M059J (cell line): ENCODE measurements around the gene DHX16. TPM values are rescaled to one million over a fixed set of nuclear protein-coding genes. Genes with fewer than 3 reads are reported as not detected.

Source experiments
- DNase-seq: peaks from one replicate; pipeline ENCODE4 v3.0.0-alpha.2; 2012; ENCODE audit warnings: low read depth
- total RNA-seq: library from RNA; depleted of rRNA; stranded (reverse); fragments of >200 nt; shearing (Covaris generic); gene quantifications from 2 replicates; pipeline ENCODE4 v1.2.3, GENCODE V29; 2014; rRNA removed

DHX16 gene
- total RNA-seq, 1 experiment from 2014 or later = 64.8 TPM

GRCh38 chr6:30610065-30610464 lies 62.7 kb downstream of the DHX16 start:
- DNase-seq = no peak

GRCh38 chr6:30603961-30604360 lies 68.8 kb downstream of the DHX16 start:
- no peak for DNase-seq

Other genes with a start within 250 kb of the DHX16 start
- gene HLA-E, start 183.5 kb downstream of the DHX16 start, total RNA-seq = 643 and 778 TPM in 2 replicates
- 45.4 and 57.4 TPM in 2 replicates for gene GNL1, start 116.5 kb downstream of the DHX16 start, total RNA-seq
- gene PRR3, start 115.7 kb downstream of the DHX16 start, total RNA-seq = 21.2 and 45.8 TPM in 2 replicates
- 56.3 and 95.3 TPM in 2 replicates for gene ABCF1, start 101.6 kb downstream of the DHX16 start, total RNA-seq
- 17.9 and 28.8 TPM in 2 replicates for gene PPP1R10, start 55.8 kb downstream of the DHX16 start, total RNA-seq
- gene MRPS18B, start 55.2 kb downstream of the DHX16 start, total RNA-seq = 85.5 and 108 TPM in 2 replicates
- 13.2 and 22.2 TPM in 2 replicates for gene ATAT1, start 46.1 kb downstream of the DHX16 start, total RNA-seq
- gene C6orf136, start 25.9 kb downstream of the DHX16 start, total RNA-seq = 9.1 and 12.2 TPM in 2 replicates
- gene PPP1R18, start 13.6 kb upstream of the DHX16 start, total RNA-seq = 100 and 139 TPM in 2 replicates
- 36.3 and 38.2 TPM in 2 replicates for gene NRM, start 18.0 kb upstream of the DHX16 start, total RNA-seq
- 9.9 and 10.9 TPM in 2 replicates for gene MDC1, start 44.3 kb upstream of the DHX16 start, total RNA-seq
- 1,768 and 1,968 TPM in 2 replicates for gene TUBB, start 47.3 kb upstream of the DHX16 start, total RNA-seq
- 194 and 244 TPM in 2 replicates for gene FLOT1, start 69.7 kb upstream of the DHX16 start, total RNA-seq
- gene IER3, start 71.5 kb upstream of the DHX16 start, total RNA-seq = 348 and 388 TPM in 2 replicates
- 33.9 and 73.5 TPM in 2 replicates for gene DDR1, start 211.5 kb upstream of the DHX16 start, total RNA-seq
- 11.4 and 17.7 TPM in 2 replicates for gene GTF2H4, start 235.2 kb upstream of the DHX16 start, total RNA-seq
- 7.4 and 10.1 TPM in 2 replicates for gene VARS2, start 241.2 kb upstream of the DHX16 start, total RNA-seq